Measurements from ENCODE around the gene LRP4. TPM values are rescaled to one million over a fixed set of nuclear protein-coding genes. Genes with fewer than 3 reads are reported as not detected.
A peak's percentile ranks its signal among the peaks of the same experiment; 100 is the strongest.

LRP4 gene
- total and polyA plus RNA-seq, 2 of the 8 experiments (the other 6 are each of a cell fraction or from before 2014, with no cell fraction given), result 5.4 to 22.1 TPM

DNA sequence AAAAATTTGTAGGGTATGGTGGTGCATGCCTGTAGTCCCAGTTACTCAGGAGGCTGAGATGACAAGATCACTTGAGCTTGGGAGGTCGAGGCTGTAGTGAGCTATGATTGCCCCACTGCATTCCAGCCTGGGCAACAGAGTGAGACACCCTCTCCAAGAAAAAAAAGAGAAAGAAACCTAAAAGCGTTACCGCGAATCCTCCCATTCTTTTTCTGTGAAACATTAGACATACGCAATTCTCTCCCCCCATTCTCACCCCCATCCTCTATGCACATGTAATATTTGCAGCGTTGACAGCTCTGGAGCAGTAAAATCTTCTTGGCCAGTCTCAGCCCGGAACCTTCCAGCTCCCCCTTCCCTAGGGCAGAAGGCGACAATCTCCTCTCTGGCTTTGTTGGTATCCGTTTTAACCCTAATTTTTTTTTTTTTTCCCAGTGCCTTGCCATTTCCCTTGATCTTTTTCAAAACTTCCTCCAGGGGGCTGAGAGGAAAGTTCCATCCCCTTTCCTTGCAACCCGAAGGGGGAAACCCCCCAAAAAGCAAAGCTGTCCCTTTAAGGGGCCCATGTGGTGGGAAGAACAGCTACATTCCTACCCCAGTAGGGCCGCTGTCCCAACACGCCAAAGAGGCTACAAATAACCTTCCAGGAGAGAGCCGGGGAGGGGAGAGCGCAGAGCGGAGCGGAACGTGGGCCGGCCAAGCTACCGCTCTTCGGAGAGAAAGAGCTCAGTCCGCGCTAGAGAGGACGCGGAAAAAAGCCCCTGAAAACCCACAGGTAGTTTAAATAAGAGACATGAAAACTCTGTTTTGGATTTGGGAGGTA is 1.9 kb downstream of the LRP4 start:
- H4K8ac ChIP-seq (ENCODE audit: extremely low read depth, insufficient read depth, low read length), result no peak overlapping the region
- FAIRE-seq (peak; percentile 80), DNase-seq (ENCODE audit: low read depth in 1 of 2, low spot score in 2 of 2) (peak in 1 of 2 experiments; percentile 69)
- H2BK12ac ChIP-seq (ENCODE audit: low read depth, low read length), result peak overlapping the region; percentile 71; the same call in 1 of the 2 replicates
- no peak overlapping the region for H3K27ac ChIP-seq (ENCODE audit: low read depth, low read length)
- 0 out of 2 replicates have a peak overlapping the region, but pooled peaks have one; percentile 88 for H2BK15ac ChIP-seq (ENCODE audit: low read length)
- H3K4me1 ChIP-seq (replicated peaks in 1 of 4; ENCODE audit: control insufficient read depth in 3 of 4, insufficient read depth in 4 of 4, low read length in 3 of 4), result peaks cover 18 to 26% (median 21%) of the 10 kb centered on the region in 4 experiments
- no peak overlapping the region for H3K4ac ChIP-seq (replicated peaks; ENCODE audit: insufficient read length, low read depth, low read length)
- H3K4me3 ChIP-seq (ENCODE audit: extremely low read depth in 1 of 4, insufficient read depth in 2 of 4, low read depth in 3 of 4, low read length in 4 of 4), result peak overlapping the region; percentile 53 to 74 (median 62)
- peak overlapping the region; percentile 59 for H4K91ac ChIP-seq (replicated peaks; ENCODE audit: insufficient read length, low read length)
- 11% methylated on average over 24 of the region's 24 CpGs; no CpG with 5 or more reads in 1 of the 2 experiments for WGBS, 2 experiments (ENCODE audit: extremely low coverage in 1 of 2, insufficient coverage in 1 of 2, insufficient read length in 1 of 2, insufficient replicate concordance in 2 of 2, low coverage in 1 of 2, low lambda C conversion rate in 2 of 2, missing lambda C conversion rate in 1 of 2)
- H4K5ac ChIP-seq (ENCODE audit: insufficient read length, low read depth, low read length), result no peak overlapping the region
- no peak overlapping the region for H2BK120ac ChIP-seq (replicated peaks; ENCODE audit: low read depth, low read length)
- POLR2A ChIA-PET (ENCODE audit: partially characterized antibody), result interaction anchor here (0.7 to 1.6 kb wide), 8 partner anchors 10 to 248 kb away, joined by 3 to 6 read pairs (median 4); partner anchors contain the start of gene CSTPP1
- H3K79me2 ChIP-seq (ENCODE audit: control insufficient read depth in 1 of 2, insufficient read depth in 2 of 2, low read length in 2 of 2), result peaks cover 7 to 30% of the 10 kb centered on the region in 2 experiments
- no peaks in the 10 kb centered on the region for H3K9me3 ChIP-seq (ENCODE audit: insufficient read depth in 2 of 2, low read depth in 1 of 2, low read length in 1 of 2)
- peak overlapping the region; percentile 93 to 95 for H3K4me2 ChIP-seq (ENCODE audit: insufficient read depth in 1 of 2, low read depth in 2 of 2, low read length in 2 of 2)
- H4K20me1 ChIP-seq (replicated peaks in 1 of 2; ENCODE audit: control insufficient read depth in 1 of 2, insufficient read depth in 2 of 2, low read length in 2 of 2), result peaks cover 0 to 2% of the 10 kb centered on the region in 2 experiments
- 0 out of 2 replicates have a peak overlapping the region, but pooled peaks have one; percentile 55 for H2AK5ac ChIP-seq (ENCODE audit: low read depth, low read length)
- no peak overlapping the region for H3K23ac ChIP-seq (ENCODE audit: insufficient read length)
- H3K9ac ChIP-seq (replicated peaks in 1 of 4; ENCODE audit: extremely low read depth in 1 of 4, low read depth in 3 of 4, low read length in 3 of 4), result peak overlapping the region in 2 of 4 experiments; percentile 20 to 50; a peak in 1 of 7 replicates
- no peak overlapping the region for H2AFZ ChIP-seq (ENCODE audit: low read length)
- H3K56ac ChIP-seq (replicated peaks; ENCODE audit: insufficient read length, low read depth, low read length), result no peak overlapping the region
- H3K79me1 ChIP-seq (ENCODE audit: low read depth, low read length), result peaks cover 11% of the 10 kb centered on the region
- H3K23me2 ChIP-seq (ENCODE audit: low read depth, low read length), result peaks cover 21% of the 10 kb centered on the region
- CTCF ChIA-PET (ENCODE audit: partially characterized antibody), result interaction anchor here (0.6 to 6.6 kb wide), 23 partner anchors 10 to 593 kb away, joined by 3 to 81 read pairs (median 5); partner anchors contain the start of gene CSTPP1
- no peak overlapping the region for H2BK5ac ChIP-seq (ENCODE audit: low read depth, low read length)
- peaks cover 0 to 15% (median 5%) of the 10 kb centered on the region in 4 experiments; a peak in 5 of 7 replicates for H3K27me3 ChIP-seq (replicated peaks in 1 of 4; ENCODE audit: control insufficient read depth in 3 of 4, extremely low read depth in 1 of 4, insufficient read depth in 3 of 4, low read length in 3 of 4)
- H3K14ac ChIP-seq (ENCODE audit: insufficient read length), result no peak overlapping the region
- H3K36me3 ChIP-seq (ENCODE audit: control insufficient read depth in 2 of 4, insufficient read depth in 4 of 4, low read length in 3 of 4), result no peaks in the 10 kb centered on the region
- H3K18ac ChIP-seq (ENCODE audit: extremely low read depth, low read length), result peak overlapping the region; percentile 81; the same call in 1 of the 2 replicates
- H2BK20ac ChIP-seq (ENCODE audit: low read length), result 0 out of 2 replicates have a peak overlapping the region, but pooled peaks have one; percentile 32
- TF ChIP-seq ASH2L (IDR thresholded peaks at IDR 0.05; ENCODE audit: low read length), result peak; percentile 37
- no peak for TF ChIP-seq SP4 (IDR thresholded peaks at IDR 0.05; ENCODE audit: low read length)
- TF ChIP-seq RFX5 (IDR thresholded peaks at IDR 0.05; ENCODE audit: borderline replicate concordance, low read depth, low read length), result no peak
- TF ChIP-seq, protein P1, sequence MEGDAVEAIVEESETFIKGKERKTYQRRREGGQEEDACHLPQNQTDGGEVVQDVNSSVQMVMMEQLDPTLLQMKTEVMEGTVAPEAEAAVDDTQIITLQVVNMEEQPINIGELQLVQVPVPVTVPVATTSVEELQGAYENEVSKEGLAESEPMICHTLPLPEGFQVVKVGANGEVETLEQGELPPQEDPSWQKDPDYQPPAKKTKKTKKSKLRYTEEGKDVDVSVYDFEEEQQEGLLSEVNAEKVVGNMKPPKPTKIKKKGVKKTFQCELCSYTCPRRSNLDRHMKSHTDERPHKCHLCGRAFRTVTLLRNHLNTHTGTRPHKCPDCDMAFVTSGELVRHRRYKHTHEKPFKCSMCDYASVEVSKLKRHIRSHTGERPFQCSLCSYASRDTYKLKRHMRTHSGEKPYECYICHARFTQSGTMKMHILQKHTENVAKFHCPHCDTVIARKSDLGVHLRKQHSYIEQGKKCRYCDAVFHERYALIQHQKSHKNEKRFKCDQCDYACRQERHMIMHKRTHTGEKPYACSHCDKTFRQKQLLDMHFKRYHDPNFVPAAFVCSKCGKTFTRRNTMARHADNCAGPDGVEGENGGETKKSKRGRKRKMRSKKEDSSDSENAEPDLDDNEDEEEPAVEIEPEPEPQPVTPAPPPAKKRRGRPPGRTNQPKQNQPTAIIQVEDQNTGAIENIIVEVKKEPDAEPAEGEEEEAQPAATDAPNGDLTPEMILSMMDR (IDR thresholded peaks at IDR 0.05; ENCODE audit: control extremely low read depth in 1 of 3, insufficient read depth in 1 of 3, low read depth in 1 of 3, low read length in 3 of 3), result no peak
- TF ChIP-seq KDM5A (IDR thresholded peaks at IDR 0.05; ENCODE audit: low read length), result no peak
- TF ChIP-seq SRF (IDR thresholded peaks at IDR 0.05; ENCODE audit: low read depth, low read length), result no peak
- no peak for TF ChIP-seq RNF2 (IDR thresholded peaks at IDR 0.05; ENCODE audit: borderline replicate concordance, low read depth, low read length, missing control alignments, poor library complexity, severe bottlenecking)
- TF ChIP-seq NRF1 (IDR thresholded peaks at IDR 0.05; ENCODE audit: low read depth, low read length), result no peak
